ENCODE data around the gene GRM1.

The GRM1 gene

GRCh38 chr6:146410851-146411595 lies 382.2 kb downstream of the GRM1 start:
- no peak for DNase-seq (ENCODE audit: extremely low read depth, low read depth)
- H3K4me3 ChIP-seq (replicated peaks; ENCODE audit: low read depth, low read length) = no peak overlapping the region
- no peak for TF ChIP-seq CTCF (IDR thresholded peaks at IDR 0.05; ENCODE audit: low read depth, low read length, missing control alignments)

GRCh38 chr6:146419576-146419975 lies 390.7 kb downstream of the GRM1 start:
- no peak for TF ChIP-seq CTCF (IDR thresholded peaks at IDR 0.05; ENCODE audit: low read depth, low read length, missing control alignments)

GRCh38 chr6:146420255-146420654 lies 391.4 kb downstream of the GRM1 start:
- no peak overlapping the region for H3K4me3 ChIP-seq (replicated peaks; ENCODE audit: low read depth, low read length)
- no peak for DNase-seq (ENCODE audit: extremely low read depth, low read depth)

More at GRCh38 chr6:146419576-146419975, 390.7 kb downstream of the GRM1 start:
- H3K4me3 ChIP-seq (replicated peaks; ENCODE audit: low read depth, low read length) = no peak overlapping the region
- no peak for DNase-seq (ENCODE audit: extremely low read depth, low read depth)

GRCh38 chr6:146422789-146423375 lies 394.0 kb downstream of the GRM1 start:
- H3K4me3 ChIP-seq (replicated peaks; ENCODE audit: low read depth, low read length) = no peak overlapping the region
- TF ChIP-seq CTCF (IDR thresholded peaks at IDR 0.05; ENCODE audit: low read depth, low read length, missing control alignments) = no peak
- DNase-seq (ENCODE audit: extremely low read depth, low read depth) = no peak

More at GRCh38 chr6:146420255-146420654, 391.4 kb downstream of the GRM1 start:
- TF ChIP-seq CTCF (IDR thresholded peaks at IDR 0.05; ENCODE audit: low read depth, low read length, missing control alignments) = no peak

- no peak overlapping the region for H3K4me3 ChIP-seq (replicated peaks; ENCODE audit: low read depth, low read length)
Measured at GRCh38 chr6:146423452-146423851, 394.6 kb downstream of the GRM1 start.

GRCh38 chr6:146426516-146426915 lies 397.7 kb downstream of the GRM1 start:
- no peak for TF ChIP-seq CTCF (IDR thresholded peaks at IDR 0.05; ENCODE audit: low read depth, low read length, missing control alignments)
- DNase-seq (ENCODE audit: extremely low read depth, low read depth) = no peak
- H3K4me3 ChIP-seq (replicated peaks; ENCODE audit: low read depth, low read length) = no peak overlapping the region

More at GRCh38 chr6:146423452-146423851, 394.6 kb downstream of the GRM1 start:
- TF ChIP-seq CTCF (IDR thresholded peaks at IDR 0.05; ENCODE audit: low read depth, low read length, missing control alignments) = no peak
- no peak for DNase-seq (ENCODE audit: extremely low read depth, low read depth)
